IMR-90 (cell line): ENCODE data around the gene IL31RA. TPM values are rescaled to one million over a fixed set of nuclear protein-coding genes. Genes with fewer than 3 reads are reported as not detected.

Experiments used
- ATAC-seq: fragments of 200-7000 bp; cut with Tn5 transposase; 2 replicates; pipeline ENCODE4 v1.9.1; 2020; ENCODE audit warnings: low read depth, mild to moderate bottlenecking, moderate library complexity
- BruUV-seq: library from RNA; stranded (reverse); fragments of 400-500 nt; replicated peaks from 2 replicates; lab custom pipeline; 2021; lab: Mats Ljungman, UMichigan
- CTCF ChIA-PET: fragments of 300-600 bp; formaldehyde crosslinking; extraction: SDS; loops from one replicate; lab custom pipeline; 2021; ENCODE audit warnings: antibody characterized with exemption; lab: Yijun Ruan, JAX
- POLR2A ChIA-PET: fragments of 300-600 bp; sonication (Branson Sonifier 250); formaldehyde crosslinking; loops from one replicate; lab custom pipeline; 2022; ENCODE audit warnings: antibody characterized with exemption; ENCODE audit not compliant: unreplicated experiment; lab: Charles Lee
- DNase-seq: peaks from one replicate; pipeline ENCODE4 v3.0.0; 2013
- H2AFZ ChIP-seq: replicated peaks from 2 replicates; pipeline ENCODE3; 2013; ENCODE audit warnings: low read length, mild to moderate bottlenecking; ENCODE audit not compliant: poor library complexity
- H2AK5ac ChIP-seq: 2 replicates; pipeline ENCODE4 v1.6.1; 2013; ENCODE audit warnings: low read depth, low read length, inconsistent platforms
- H2AK9ac ChIP-seq: replicated peaks from 2 replicates; pipeline ENCODE3; 2013; ENCODE audit warnings: mild to moderate bottlenecking, low read depth, low read length, moderate library complexity; ENCODE audit not compliant: poor library complexity
- H2BK120ac ChIP-seq: 2 replicates; pipeline ENCODE4 v1.6.1; 2013; ENCODE audit warnings: low read depth, low read length, inconsistent platforms
- H2BK15ac ChIP-seq: 3 replicates; pipeline ENCODE4 v1.6.1; 2013; ENCODE audit warnings: low read depth, low read length, inconsistent platforms
- H2BK20ac ChIP-seq: 2 replicates; pipeline ENCODE4 v1.6.1; 2013; ENCODE audit warnings: low read depth, mild to moderate bottlenecking, inconsistent platforms, low read length, moderate library complexity
- H2BK5ac ChIP-seq: 2 replicates; pipeline ENCODE4 v1.6.1; 2013; ENCODE audit warnings: mild to moderate bottlenecking, low read depth, low read length, inconsistent platforms; ENCODE audit not compliant: poor library complexity, severe bottlenecking
- H3K14ac ChIP-seq: replicated peaks from 2 replicates; pipeline ENCODE4 v1.6.1; 2013; ENCODE audit warnings: low read depth, low read length, inconsistent platforms
- H3K18ac ChIP-seq: 2 replicates; pipeline ENCODE4 v1.6.1; 2013; ENCODE audit warnings: low read depth, low read length, control low read depth
- H3K23ac ChIP-seq: 2 replicates; pipeline ENCODE4 v1.6.1; 2013; ENCODE audit warnings: low read depth, low read length, inconsistent platforms
- H3K27ac ChIP-seq: 2 replicates; pipeline ENCODE4 v1.5.1; 2013; ENCODE audit warnings: mild to moderate bottlenecking, control low read depth, low read length; ENCODE audit not compliant: insufficient read depth
- H3K27me3 ChIP-seq: 2 replicates; pipeline ENCODE4 v1.6.1; 2013; ENCODE audit warnings: low read length; ENCODE audit not compliant: control insufficient read depth, insufficient read depth
- H3K36me3 ChIP-seq: 2 replicates; pipeline ENCODE4 v1.6.1; 2013; ENCODE audit warnings: low read length, mixed read lengths; ENCODE audit not compliant: control insufficient read depth, insufficient read depth
- H3K4ac ChIP-seq: 2 replicates; pipeline ENCODE4 v1.6.1; 2013; ENCODE audit warnings: low read depth, low read length, inconsistent platforms
- H3K4me1 ChIP-seq: 2 replicates; pipeline ENCODE4 v1.6.1; 2013; ENCODE audit warnings: low read length, mixed read lengths; ENCODE audit not compliant: control insufficient read depth, insufficient read depth
- H3K4me2 ChIP-seq: 2 replicates; pipeline ENCODE4 v1.6.1; 2013; ENCODE audit warnings: low read depth, mild to moderate bottlenecking, control low read depth, low read length, moderate library complexity
- H3K4me3 ChIP-seq: 2 replicates; pipeline ENCODE4 v1.5.1; 2013; ENCODE audit warnings: low read depth, mild to moderate bottlenecking, control low read depth, low read length, moderate library complexity; ENCODE audit not compliant: insufficient read depth
- H3K56ac ChIP-seq: 2 replicates; pipeline ENCODE4 v1.6.1; 2013; ENCODE audit warnings: low read length, inconsistent platforms; ENCODE audit not compliant: insufficient read depth; ENCODE audit errors: extremely low read depth
- H3K79me1 ChIP-seq, 2 experiments: 2 replicates each; pipeline ENCODE4 v1.6.1; 2013; ENCODE audit warnings: low read length in 2 of 2, inconsistent platforms in 1 of 2, low read depth in 1 of 2
- H3K9ac ChIP-seq: 2 replicates; pipeline ENCODE4 v1.6.1; 2013; ENCODE audit warnings: low read depth, low read length, control low read depth
- H3K9me1 ChIP-seq: 2 replicates; pipeline ENCODE4 v1.6.1; 2013; ENCODE audit warnings: low read length, inconsistent platforms; ENCODE audit not compliant: insufficient read depth
- H3K9me3 ChIP-seq: 2 replicates; pipeline ENCODE4 v1.6.1; 2013; ENCODE audit warnings: low read length; ENCODE audit not compliant: control insufficient read depth, insufficient read depth
- H4K20me1 ChIP-seq: 2 replicates; pipeline ENCODE4 v1.6.1; 2013; ENCODE audit warnings: low read length, inconsistent platforms; ENCODE audit not compliant: insufficient read depth
- H4K5ac ChIP-seq: 2 replicates; pipeline ENCODE4 v1.6.1; 2013; ENCODE audit warnings: mild to moderate bottlenecking, low read depth, low read length, control low read depth
- H4K8ac ChIP-seq, 2 experiments: 2 replicates each; pipeline ENCODE4 v1.6.1; 2013; ENCODE audit warnings: low read depth in 2 of 2, low read length in 2 of 2, control low read depth in 1 of 2, inconsistent platforms in 1 of 2
- H4K91ac ChIP-seq: 2 replicates; pipeline ENCODE4 v1.6.1; 2013; ENCODE audit warnings: low read depth, low read length, inconsistent platforms; ENCODE audit not compliant: insufficient read depth
- BHLHE40 ChIP-seq: fragments of 150-350 bp; IDR thresholded peaks from 2 replicates; pipeline ENCODE4 v1.6.1; 2016; ENCODE audit warnings: mild to moderate bottlenecking, low read depth, low read length
- CEBPB ChIP-seq: IDR thresholded peaks from 2 replicates; pipeline ENCODE4 v1.6.1; 2012; ENCODE audit warnings: low read depth, low read length, improper control_type of control experiment
- CHD1 ChIP-seq: IDR thresholded peaks from 2 replicates; pipeline ENCODE4 v1.6.1; 2012; ENCODE audit warnings: low read depth, low read length, improper control_type of control experiment
- CTCF ChIP-seq: conservative IDR thresholded peaks from 2 replicates; pipeline ENCODE4 v1.5.1; 2012; ENCODE audit warnings: mild to moderate bottlenecking, low read depth, low read length, improper control_type of control experiment
- MAFK ChIP-seq: IDR thresholded peaks from 2 replicates; pipeline ENCODE4 v1.6.1; 2012; ENCODE audit warnings: low read depth, low read length, improper control_type of control experiment
- MAZ ChIP-seq: IDR thresholded peaks from 2 replicates; pipeline ENCODE4 v1.6.1; 2012; ENCODE audit warnings: low read depth, mild to moderate bottlenecking, low read length, improper control_type of control experiment, moderate library complexity, borderline replicate concordance
- MXI1 ChIP-seq: IDR thresholded peaks from 2 replicates; pipeline ENCODE4 v1.6.1; 2012; ENCODE audit warnings: low read depth, mild to moderate bottlenecking, low read length, moderate library complexity, borderline replicate concordance
- POLR2A ChIP-seq: IDR thresholded peaks from 2 replicates; pipeline ENCODE4 v1.6.1; 2012; ENCODE audit warnings: mild to moderate bottlenecking, low read depth, low read length
- RAD21 ChIP-seq: IDR thresholded peaks from 2 replicates; pipeline ENCODE4 v1.6.1; 2012; ENCODE audit warnings: low read length, improper control_type of control experiment
- RCOR1 ChIP-seq: IDR thresholded peaks from 2 replicates; pipeline ENCODE4 v1.6.1; 2012; ENCODE audit warnings: mild to moderate bottlenecking, low read length, improper control_type of control experiment; ENCODE audit not compliant: insufficient replicate concordance
- RFX5 ChIP-seq: IDR thresholded peaks from 2 replicates; pipeline ENCODE4 v1.8.0; 2012; ENCODE audit warnings: low read depth, mild to moderate bottlenecking, low read length, moderate library complexity
- WGBS, 2 experiments: methylation state at CpG; one replicate each; pipeline versions ENCODE4 v1.1.5 to v1.1.7; 2013; ENCODE audit warnings: missing lambda C conversion rate in 2 of 2; ENCODE audit not compliant: insufficient read length in 1 of 2; ENCODE audit errors: extremely low coverage in 2 of 2; 5-methylcytosine and 5-hydroxymethylcytosine counted together
- dilution Hi-C: fragments of 300-500 bp; cut with HindIII; formaldehyde crosslinking; loops from one replicate; pipeline ENCODE4 v1.14.3; 2018; ENCODE audit warnings: low sequenced_read_pairs; ENCODE audit not compliant: unreplicated experiment
- in situ Hi-C: fragments of 300-500 bp; cut with MboI; formaldehyde crosslinking; loops from 3 replicates; pipeline ENCODE4 v1.14.3; 2019; ENCODE audit warnings: low sequenced_read_pairs, inconsistent platforms, mixed read lengths
- intact Hi-C: fragments of 100-400 bp; cut with micrococcal nuclease; formaldehyde crosslinking; loops from 2 replicates; pipeline ENCODE4 v1.10.0; 2022
- polyA plus RNA-seq, 3 experiments: library from polyadenylated mRNA; depleted of rRNA; stranded (reverse); fragments of >200 nt; gene quantifications; 2 replicates each; pipeline ENCODE4 v1.2.3, GENCODE V29; 2012; ENCODE audit warnings: low replicate concordance in 1 of 3
- total RNA-seq: library from RNA; depleted of rRNA; stranded (reverse); fragments of >200 nt; gene quantifications from 2 replicates; pipeline ENCODE4 v1.2.3, GENCODE V29; 2012
- TF ChIP-seq, protein P1 (sequence below): fragments of 150-350 bp; IDR thresholded peaks from 2 replicates; pipeline ENCODE4 v1.6.1; 2017; ENCODE audit warnings: mild to moderate bottlenecking, antibody characterized with exemption, low read length, low read depth

Gene IL31RA
- total and polyA plus RNA-seq, 2 of the 4 experiments (the other 2 are of a cell fraction) = 0.39 to 0.90 TPM

DNA sequence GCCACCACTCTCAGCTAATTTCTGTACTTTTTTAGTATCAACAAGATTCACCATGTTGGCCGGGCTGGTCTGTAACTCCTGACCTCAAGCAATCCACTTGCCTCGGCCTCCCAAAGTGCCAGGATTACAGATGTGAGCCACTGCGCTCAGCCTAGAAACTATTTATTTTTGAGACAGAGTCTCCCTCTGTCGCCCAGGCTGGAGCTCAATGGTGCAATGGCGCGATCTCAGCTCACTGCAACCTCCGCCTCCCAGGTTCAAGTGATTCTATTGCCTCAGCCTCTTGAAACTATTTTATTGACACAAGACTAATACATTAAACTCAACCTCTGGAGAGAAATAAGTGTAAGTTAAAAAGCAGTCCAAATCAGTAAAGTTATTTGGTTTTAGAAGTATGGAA lies 109.6 kb downstream of the IL31RA start:
- peaks cover 50% of the 10 kb centered on the region for H3K36me3 ChIP-seq
- H2AFZ ChIP-seq = no peak overlapping the region
- intact Hi-C loops (no loop called here), in situ Hi-C loops (loop anchor here (25.0 kb wide), 1 partner anchor 1252 kb away; no protein-coding TSS in a partner anchor), dilution Hi-C loops (no loop called here)
- H4K91ac ChIP-seq = no peak overlapping the region
- H3K56ac ChIP-seq = no peak overlapping the region
- 98% methylated on average over 4 of the region's 7 CpGs; no CpG with 5 or more reads in 1 of the 2 experiments for WGBS, 2 experiments
- no peak overlapping the region for H3K18ac ChIP-seq
- BruUV-seq = no TSS peak
- H2AK9ac ChIP-seq = no peak overlapping the region
- H2BK15ac ChIP-seq = no peak overlapping the region
- no peak overlapping the region for H3K4me2 ChIP-seq
- no peak overlapping the region for H2BK5ac ChIP-seq
- no peak overlapping the region for H3K14ac ChIP-seq
- H2BK120ac ChIP-seq = no peak overlapping the region
- no peaks in the 10 kb centered on the region; the same call in 1 of the 2 replicates for H4K20me1 ChIP-seq
- peaks cover 3% of the 10 kb centered on the region for H3K9me1 ChIP-seq
- peaks cover 25 to 40% of the 10 kb centered on the region in 2 experiments for H3K79me1 ChIP-seq
- ATAC-seq (no peak), DNase-seq (no peak)
- H3K23ac ChIP-seq = no peak overlapping the region
- no peaks in the 10 kb centered on the region; the same call in 1 of the 2 replicates for H3K4me1 ChIP-seq
- H2BK20ac ChIP-seq = no peak overlapping the region
- H2AK5ac ChIP-seq = no peak overlapping the region
- ChIA-PET POLR2A (no interaction called here), CTCF (no interaction called here)
- no peak overlapping the region for H3K9ac ChIP-seq
- no peaks in the 10 kb centered on the region for H3K9me3 ChIP-seq
- H3K27me3 ChIP-seq = no peaks in the 10 kb centered on the region
- H3K4ac ChIP-seq = no peak overlapping the region
- no peak for TF ChIP-seq RFX5
- TF ChIP-seq BHLHE40 = no peak
- TF ChIP-seq, protein P1, sequence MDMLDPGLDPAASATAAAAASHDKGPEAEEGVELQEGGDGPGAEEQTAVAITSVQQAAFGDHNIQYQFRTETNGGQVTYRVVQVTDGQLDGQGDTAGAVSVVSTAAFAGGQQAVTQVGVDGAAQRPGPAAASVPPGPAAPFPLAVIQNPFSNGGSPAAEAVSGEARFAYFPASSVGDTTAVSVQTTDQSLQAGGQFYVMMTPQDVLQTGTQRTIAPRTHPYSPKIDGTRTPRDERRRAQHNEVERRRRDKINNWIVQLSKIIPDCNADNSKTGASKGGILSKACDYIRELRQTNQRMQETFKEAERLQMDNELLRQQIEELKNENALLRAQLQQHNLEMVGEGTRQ = no peak
- no peak for TF ChIP-seq MXI1
- TF ChIP-seq POLR2A = no peak
- TF ChIP-seq RAD21 = no peak
- no peak for TF ChIP-seq RCOR1
- no peak for TF ChIP-seq CHD1
- no peak for TF ChIP-seq MAZ
- TF ChIP-seq MAFK = no peak
- no peak for TF ChIP-seq CEBPB
- TF ChIP-seq CTCF = no peak
- H4K8ac ChIP-seq = no peak overlapping the region
- H4K5ac ChIP-seq = no peak overlapping the region
- H3K27ac ChIP-seq = no peak overlapping the region
- H3K4me3 ChIP-seq = no peak overlapping the region
